NCI-H2081 (cell line): Measurements from ENCODE around the gene BMPR1A.

ENCODE experiments used
- DNase-seq, 2 experiments: peaks; one replicate each; lab custom pipeline; 2025; lab: John Stamatoyannopoulos, UW

BMPR1A gene

GRCh38 chr10:86756511-86757112 lies at the start of gene BMPR1A:
TSS of gene BMPR1A (plus strand) at chr10:86756619. CDS start at chr10:86876019, 119,400 bp downstream.
- no peak for DNase-seq

- no peak for DNase-seq
Measured at GRCh38 chr10:86706977-86707376, 49.4 kb upstream of the BMPR1A start.

- DNase-seq, result no peak
Measured at GRCh38 chr10:86707505-86707904, 48.9 kb upstream of the BMPR1A start.

DNA sequence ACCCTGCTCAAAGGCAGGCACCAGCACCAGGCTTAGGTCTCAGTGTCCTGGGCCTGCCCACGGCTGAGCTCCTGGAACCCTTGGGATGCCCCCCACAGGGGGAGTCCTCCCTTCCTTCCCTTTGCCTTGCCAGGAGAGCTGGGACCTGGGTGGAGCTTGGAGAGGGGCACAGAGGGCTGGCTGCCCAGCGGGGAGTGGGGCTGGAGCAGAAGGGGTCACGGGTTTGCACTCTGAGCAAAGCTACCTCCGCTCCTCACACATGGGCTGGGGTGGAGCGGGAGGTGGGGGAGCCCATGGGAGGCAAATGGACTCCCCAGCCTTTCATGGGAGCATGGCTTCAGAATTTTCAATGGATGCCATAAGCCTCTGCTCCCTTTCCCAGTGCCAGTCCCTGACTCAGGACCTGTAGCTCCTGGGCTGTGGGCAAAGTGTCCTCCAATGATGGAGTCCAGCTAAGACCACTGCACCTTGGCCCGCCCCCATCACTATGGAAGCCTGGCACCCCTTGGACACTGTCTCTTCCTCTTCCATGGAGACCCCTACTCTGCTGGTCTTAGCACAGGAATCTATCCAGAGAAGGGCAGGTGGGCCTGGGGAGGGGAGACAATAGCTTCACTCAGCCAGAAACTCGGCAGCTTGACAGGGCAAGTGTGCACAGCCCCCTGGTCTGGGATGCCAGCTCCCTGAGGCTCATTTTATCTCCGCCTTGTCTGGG lies 48.2 kb upstream of the BMPR1A start:
- DNase-seq, result no peak

DNA sequence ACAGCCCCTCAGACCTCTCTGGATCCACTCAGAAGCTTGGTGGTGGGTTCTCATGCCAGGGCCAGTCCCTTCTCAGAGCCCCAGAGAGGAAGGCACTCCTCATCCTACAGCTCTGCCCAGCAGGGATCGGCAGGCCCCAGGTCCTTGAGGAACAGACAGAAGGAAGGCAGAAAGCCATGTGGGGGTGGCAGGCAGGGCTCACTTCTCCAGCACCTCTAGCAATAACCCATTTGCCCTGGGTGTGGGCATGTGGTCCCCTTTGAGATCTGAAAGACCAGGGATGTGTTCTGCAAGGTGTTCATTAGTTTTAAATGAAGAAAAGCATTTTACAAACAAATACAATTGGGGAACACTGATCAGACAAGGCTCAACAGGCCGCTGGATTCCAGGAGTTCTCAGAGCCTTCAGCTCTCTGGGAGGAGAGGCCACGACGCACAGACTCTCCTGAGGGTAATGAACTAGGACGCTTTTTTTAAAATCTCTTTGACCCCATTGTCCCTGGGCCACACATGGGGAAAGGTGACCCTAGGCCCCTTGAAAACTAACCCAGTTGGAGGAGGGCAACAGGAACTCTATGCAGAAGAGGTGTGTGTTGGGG lies 47.5 kb upstream of the BMPR1A start:
- DNase-seq, result no peak

GRCh38 chr10:86709396-86710185 lies 46.8 kb upstream of the BMPR1A start:
- DNase-seq, result no peak

- peak; percentile 57 to 71 for DNase-seq
Measured at GRCh38 chr10:86710987-86711512, 45.4 kb upstream of the BMPR1A start.

- peak in 1 of 2 experiments; percentile 42 for DNase-seq
Measured at GRCh38 chr10:86711513-86712316, 44.7 kb upstream of the BMPR1A start.

DNA sequence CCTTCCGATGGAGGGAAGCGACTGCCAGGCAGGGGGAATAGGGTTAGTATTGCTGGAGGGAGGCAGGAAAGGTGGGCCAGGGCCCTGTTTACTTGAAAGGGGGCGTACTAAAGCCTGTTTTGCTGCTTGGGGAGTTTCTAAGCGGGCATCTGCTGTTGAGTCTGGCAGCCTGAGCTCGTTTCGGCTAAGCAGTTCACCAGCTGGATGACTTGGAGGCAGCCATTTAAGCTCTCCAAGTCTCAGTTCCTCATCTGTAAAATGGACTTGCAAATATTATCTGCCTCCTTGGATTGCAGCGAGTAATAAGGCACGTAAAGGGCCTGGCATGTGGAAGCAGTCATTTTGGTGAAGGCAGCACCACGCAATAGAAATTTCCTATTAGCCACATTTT lies 44.1 kb upstream of the BMPR1A start:
- DNase-seq, result no peak

DNA sequence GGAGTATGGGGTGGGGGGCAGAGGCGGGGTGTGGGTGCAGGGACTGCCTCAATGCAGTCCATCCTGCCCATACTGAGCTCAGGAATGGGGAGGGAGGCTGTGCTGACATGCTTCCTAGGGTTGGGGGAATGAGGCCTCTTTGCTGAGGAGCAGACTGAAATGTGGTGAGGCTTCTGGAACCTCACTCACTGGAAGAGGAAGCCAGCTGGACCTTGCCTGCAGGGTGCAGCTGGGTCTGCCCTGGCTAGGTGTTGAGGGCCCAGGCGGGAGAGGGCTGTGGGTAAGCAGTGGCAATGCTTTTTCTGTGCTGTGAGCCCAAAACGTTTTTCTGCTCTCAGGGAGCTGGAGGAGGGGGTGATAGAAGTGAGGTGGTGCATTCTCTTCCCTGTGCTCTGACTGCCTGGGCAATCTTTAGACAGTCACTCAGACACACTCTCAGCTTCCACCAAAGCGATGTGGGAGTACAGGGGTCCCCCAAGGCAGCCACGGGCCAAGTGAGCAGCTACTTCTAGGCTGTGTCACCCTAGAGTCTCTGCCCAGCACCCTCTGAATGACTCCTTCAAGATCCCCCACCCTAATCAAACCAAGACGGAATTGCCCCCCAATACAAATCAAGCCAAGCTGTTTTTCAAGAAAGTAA lies 41.1 kb upstream of the BMPR1A start:
- DNase-seq, result no peak

- no peak for DNase-seq
Measured at GRCh38 chr10:86715836-86716235, 40.6 kb upstream of the BMPR1A start.

DNA sequence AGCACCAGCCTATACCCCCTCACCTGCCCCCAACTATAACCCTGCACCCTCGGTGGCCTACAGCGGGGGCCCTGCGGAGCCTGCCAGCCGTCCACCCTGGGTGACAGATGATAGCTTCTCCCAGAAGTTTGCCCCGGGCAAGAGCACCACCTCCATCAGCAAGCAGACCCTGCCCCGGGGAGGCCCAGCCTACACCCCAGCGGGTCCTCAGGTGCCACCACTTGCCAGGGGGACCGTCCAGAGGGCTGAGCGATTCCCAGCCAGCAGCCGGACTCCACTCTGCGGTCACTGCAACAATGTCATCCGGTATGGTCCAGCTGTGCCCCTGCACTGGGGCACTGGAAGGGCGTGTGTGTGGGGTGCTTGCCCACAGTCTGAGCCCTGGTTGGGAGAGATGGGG lies 40.0 kb upstream of the BMPR1A start:
- no peak for DNase-seq

GRCh38 chr10:86718556-86718955 lies 37.9 kb upstream of the BMPR1A start:
- no peak for DNase-seq

DNA sequence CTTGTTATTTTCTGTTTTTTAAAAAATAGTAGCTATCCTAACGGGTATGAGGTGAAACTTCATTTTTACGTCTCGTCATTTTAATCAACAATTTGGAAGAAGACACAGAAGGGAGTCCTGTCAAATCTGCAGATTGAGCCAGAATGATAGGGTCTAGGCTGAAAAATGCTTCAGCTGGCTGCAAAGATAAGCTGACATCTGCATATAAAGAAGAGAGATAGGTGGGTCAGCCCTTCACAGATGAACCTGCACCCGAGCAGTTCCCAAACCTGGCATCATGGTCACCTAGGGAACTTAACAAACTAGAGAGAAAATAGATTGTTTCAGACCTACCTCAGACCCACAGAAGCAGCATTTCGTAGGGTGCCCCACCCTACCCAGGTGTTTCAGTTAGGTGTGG lies 35.2 kb upstream of the BMPR1A start:
- no peak for DNase-seq

GRCh38 chr10:86723009-86723408 lies 33.4 kb upstream of the BMPR1A start:
- no peak for DNase-seq

GRCh38 chr10:86724445-86724844 lies 32.0 kb upstream of the BMPR1A start:
- no peak for DNase-seq

DNA sequence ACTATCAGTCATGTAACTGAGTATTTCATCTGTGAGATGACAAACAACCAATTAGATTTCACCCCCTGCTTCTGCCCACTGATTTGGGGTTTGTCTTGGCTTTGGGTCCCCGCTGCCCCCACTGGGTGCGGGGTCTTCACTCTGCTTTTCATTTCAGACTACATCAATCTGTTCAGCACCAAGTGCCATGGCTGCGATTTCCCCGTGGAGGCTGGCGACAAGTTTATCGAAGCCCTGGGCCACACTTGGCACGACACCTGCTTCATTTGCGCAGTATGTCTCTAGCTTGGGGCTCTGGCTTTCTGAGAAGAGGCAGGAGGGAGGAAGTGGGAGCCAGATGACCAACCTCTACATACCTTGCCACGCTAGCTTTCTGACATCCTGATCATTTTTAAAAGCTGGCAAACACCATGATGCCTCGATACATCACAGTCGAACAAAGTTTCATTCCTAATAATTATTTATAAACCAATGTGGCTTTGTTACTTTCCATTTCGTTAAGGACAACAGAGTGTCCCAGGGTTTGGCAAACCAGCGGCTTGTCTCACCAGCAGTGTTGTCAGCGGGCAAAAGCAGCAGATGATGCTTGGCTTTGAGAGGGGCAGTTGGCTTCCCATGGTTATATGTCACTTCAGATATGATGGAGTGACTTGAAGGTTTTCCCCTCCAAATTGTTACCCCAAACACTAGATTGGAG lies 30.3 kb upstream of the BMPR1A start:
- no peak for DNase-seq

DNA sequence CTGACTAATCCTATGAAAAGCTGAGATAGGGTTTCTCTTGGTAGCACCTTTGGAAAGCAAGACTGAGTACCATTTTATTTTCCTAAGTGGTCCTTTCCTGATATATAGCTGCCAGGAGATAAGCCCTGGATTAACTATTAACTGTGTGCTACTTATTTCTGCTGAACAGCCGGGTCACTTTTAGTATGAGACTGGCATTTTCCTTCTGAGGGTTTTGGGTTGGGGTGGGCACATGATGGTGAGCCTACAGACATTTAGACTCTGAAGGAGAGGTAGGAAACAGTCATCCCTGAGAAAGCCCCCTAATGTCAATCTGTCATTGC lies 29.8 kb upstream of the BMPR1A start:
- DNase-seq, result no peak

- no peak for DNase-seq
Measured at GRCh38 chr10:86727470-86727869, 28.9 kb upstream of the BMPR1A start.

DNA sequence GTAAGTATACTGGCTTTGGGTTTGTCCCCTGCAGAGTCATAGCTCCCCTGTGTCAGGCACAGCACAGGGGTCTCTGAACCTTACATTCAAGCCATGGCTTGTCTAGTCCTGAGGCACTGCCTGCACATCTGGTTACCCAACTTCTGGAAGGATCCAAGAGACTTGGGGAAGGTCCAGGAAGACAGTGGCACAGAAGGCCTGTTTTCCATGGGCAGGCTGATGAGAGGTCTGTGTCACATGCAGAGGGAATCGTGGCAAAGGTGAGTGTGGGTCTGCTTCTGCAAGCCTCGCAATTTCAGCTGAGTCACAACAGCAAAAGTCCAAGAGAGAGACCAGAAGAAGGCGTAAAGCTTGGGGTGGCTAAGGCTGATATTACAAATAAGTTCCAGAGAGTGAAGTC lies 28.4 kb upstream of the BMPR1A start:
- no peak for DNase-seq

DNA sequence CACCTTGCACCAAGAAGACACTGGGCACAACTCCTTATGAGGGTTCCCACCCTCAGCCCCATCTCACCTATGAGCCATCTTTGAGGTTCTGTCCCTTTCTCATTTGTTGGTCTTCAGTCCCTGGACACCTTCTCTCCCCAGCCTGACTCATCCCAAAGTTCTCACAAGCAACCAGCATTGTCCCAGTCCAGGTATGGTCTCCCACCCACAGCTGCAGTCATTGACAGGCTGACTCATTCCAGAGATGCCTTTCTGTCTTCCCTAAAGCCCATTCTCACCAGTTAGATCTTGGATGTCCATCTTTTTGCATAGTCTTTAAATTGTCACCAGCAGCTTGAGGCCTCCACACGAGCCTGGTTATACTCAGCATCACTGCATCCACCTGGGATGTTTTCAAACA lies 26.7 kb upstream of the BMPR1A start:
- DNase-seq, result no peak
